ENCODE measurements around the gene EGR4.

The EGR4 gene

DNA sequence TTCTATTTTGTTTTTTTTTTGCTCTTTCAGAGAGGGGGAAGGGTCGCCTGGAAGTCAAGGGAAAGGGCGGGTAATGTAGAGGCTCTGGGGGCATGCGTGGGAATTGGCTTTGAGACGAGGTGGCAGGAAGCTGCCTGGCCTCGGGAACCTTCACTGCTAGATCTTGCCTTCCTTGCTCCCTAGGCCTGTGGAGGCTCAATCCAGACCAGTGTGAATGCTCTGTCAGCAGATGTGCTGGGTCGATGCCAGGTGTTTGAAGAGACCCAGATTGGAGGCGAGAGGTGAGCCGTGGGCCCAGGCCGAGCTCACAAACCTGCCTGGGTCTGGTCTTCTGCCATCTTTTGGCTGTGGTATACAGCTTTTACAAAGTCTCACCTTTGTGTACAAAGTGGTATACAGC is 43.7 kb downstream of the EGR4 start:
- Histone ChIP-seq H3K4me1 (ENCODE audit: control insufficient read depth, insufficient read depth, low read length) (no peaks in the 10 kb centered on the region), H3K4me3 (ENCODE audit: low read length) (no peak overlapping the region), H3K27ac (ENCODE audit: low read length) (no peak overlapping the region), H3K36me3 (ENCODE audit: control insufficient read depth, insufficient read depth, low read length) (peaks cover 67% of the 10 kb centered on the region), H3K27me3 (ENCODE audit: control insufficient read depth, insufficient read depth, low read length) (no peaks in the 10 kb centered on the region), H3K9me3 (ENCODE audit: control insufficient read depth, insufficient read depth, low read length) (no peaks in the 10 kb centered on the region)
- DNase-seq (ENCODE audit: low read depth, low spot score), result no peak
- no CpG with 5 or more reads among the region's 9 CpGs for WGBS (ENCODE audit: insufficient coverage, insufficient read length)

DNA sequence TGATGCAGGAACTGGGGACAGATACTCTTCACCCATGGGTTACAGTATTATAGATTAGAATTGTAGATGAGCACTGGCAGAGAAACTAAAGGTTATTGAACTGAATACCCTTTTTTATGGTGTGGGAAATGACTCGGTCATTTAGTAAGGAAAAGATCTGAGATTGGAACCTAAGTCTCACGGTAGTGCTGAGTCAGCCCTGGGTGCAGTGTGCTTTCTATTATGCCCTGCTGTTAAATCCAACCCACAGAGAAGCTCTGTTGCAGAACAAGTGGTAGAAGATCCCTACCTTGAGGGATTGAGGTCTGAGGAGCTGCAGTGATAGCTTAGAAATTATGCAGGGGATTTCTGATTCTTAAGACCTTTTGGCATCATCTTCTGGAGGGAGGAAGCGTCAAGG is 46.5 kb downstream of the EGR4 start:
- WGBS (ENCODE audit: insufficient coverage, insufficient read length), result no CpG with 5 or more reads among the region's 3 CpGs

DNA sequence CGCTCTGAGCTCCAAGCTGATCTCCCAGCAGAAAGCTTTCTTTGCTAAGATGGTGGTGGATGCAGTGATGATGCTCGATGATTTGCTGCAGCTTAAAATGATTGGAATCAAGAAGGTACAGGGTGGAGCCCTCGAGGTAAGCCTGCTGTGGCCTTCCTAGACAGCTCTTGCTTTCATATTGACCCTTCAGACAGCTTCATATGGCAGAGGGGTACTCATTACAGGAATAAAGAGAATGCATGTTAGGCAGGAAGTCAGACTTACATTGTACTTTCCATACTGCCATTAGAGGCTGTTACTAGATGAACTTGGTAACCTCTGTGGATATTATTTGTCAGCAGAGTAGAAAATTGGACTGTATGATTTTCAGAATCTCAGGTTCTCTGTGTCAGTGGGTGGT is 48.8 kb downstream of the EGR4 start:
- DNase-seq (ENCODE audit: low read depth, low spot score), result no peak
- Histone ChIP-seq H3K4me3 (ENCODE audit: low read length) (no peak overlapping the region), H3K4me1 (ENCODE audit: control insufficient read depth, insufficient read depth, low read length) (no peaks in the 10 kb centered on the region), H3K27ac (ENCODE audit: low read length) (no peak overlapping the region), H3K36me3 (ENCODE audit: control insufficient read depth, insufficient read depth, low read length) (peaks cover 52% of the 10 kb centered on the region), H3K9me3 (ENCODE audit: control insufficient read depth, insufficient read depth, low read length) (no peaks in the 10 kb centered on the region), H3K27me3 (ENCODE audit: control insufficient read depth, insufficient read depth, low read length) (no peaks in the 10 kb centered on the region)
- no CpG with 5 or more reads among the region's 3 CpGs for WGBS (ENCODE audit: insufficient coverage, insufficient read length)

More for the DNA sequence above, 46.5 kb downstream of the EGR4 start:
- Histone ChIP-seq H3K4me1 (ENCODE audit: control insufficient read depth, insufficient read depth, low read length) (no peaks in the 10 kb centered on the region), H3K27me3 (ENCODE audit: control insufficient read depth, insufficient read depth, low read length) (no peaks in the 10 kb centered on the region), H3K4me3 (ENCODE audit: low read length) (no peak overlapping the region), H3K27ac (ENCODE audit: low read length) (no peak overlapping the region), H3K36me3 (ENCODE audit: control insufficient read depth, insufficient read depth, low read length) (peaks cover 69% of the 10 kb centered on the region), H3K9me3 (ENCODE audit: control insufficient read depth, insufficient read depth, low read length) (no peaks in the 10 kb centered on the region)
- DNase-seq (ENCODE audit: low read depth, low spot score), result no peak

DNA sequence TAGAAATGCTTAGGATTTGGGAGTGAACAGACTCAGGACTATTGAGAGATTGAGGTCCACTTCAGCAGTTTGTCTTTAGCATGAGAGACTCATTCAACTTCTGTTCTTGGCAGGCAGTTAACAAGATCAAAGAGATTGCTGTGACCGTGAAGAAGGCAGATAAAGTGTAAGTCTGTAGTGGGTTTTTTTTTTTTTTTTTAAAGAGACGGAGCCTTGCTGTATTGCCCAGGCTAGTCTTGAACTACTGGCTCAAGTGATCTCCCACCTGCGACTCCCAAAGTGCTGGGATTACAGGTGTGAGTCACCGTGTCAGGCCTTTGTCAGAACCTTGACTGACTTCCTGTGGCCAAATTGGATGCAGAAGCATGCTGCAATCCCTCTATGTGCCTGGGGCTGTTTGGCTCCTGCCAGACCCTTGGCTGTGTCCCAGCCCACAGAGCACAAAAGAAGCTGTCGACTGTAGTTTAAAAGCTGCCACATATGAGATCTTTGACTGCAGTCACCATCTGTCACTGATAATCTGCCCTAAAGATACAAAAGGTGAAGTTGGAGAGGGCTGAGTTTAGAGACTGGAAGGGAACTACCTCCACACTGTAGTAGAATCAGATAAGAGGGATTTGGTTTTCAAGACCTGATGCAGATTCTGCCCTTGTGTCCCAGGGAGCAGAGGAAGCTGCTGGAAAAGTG is 49.3 kb downstream of the EGR4 start:
- no peaks in the 10 kb centered on the region for H3K9me3 ChIP-seq (ENCODE audit: control insufficient read depth, insufficient read depth, low read length)
- no peak overlapping the region for H3K27ac ChIP-seq (ENCODE audit: low read length)
- H3K4me3 ChIP-seq (ENCODE audit: low read length), result no peak overlapping the region
- peaks cover 50% of the 10 kb centered on the region for H3K36me3 ChIP-seq (ENCODE audit: control insufficient read depth, insufficient read depth, low read length)
- H3K4me1 ChIP-seq (ENCODE audit: control insufficient read depth, insufficient read depth, low read length), result no peaks in the 10 kb centered on the region
- WGBS (ENCODE audit: insufficient coverage, insufficient read length), result no CpG with 5 or more reads among the region's 5 CpGs
- DNase-seq (ENCODE audit: low read depth, low spot score), result no peak
- H3K27me3 ChIP-seq (ENCODE audit: control insufficient read depth, insufficient read depth, low read length), result no peaks in the 10 kb centered on the region

Measured in iPS DF 6.9 (cell line).